RPMI8226 (cell line): Measurements from ENCODE around the gene LDB2.
A peak's percentile ranks its signal among the peaks of the same experiment; 100 is the strongest.
"Not testable (repeated sequence)": the region's sequence is repeated elsewhere in the genome, so short reads cannot be mapped to it uniquely, and the experiment has no call there.

Experiments
- DNase-seq: peaks from one replicate; pipeline ENCODE4 v3.0.0-alpha.2; 2015

Gene LDB2

DNA sequence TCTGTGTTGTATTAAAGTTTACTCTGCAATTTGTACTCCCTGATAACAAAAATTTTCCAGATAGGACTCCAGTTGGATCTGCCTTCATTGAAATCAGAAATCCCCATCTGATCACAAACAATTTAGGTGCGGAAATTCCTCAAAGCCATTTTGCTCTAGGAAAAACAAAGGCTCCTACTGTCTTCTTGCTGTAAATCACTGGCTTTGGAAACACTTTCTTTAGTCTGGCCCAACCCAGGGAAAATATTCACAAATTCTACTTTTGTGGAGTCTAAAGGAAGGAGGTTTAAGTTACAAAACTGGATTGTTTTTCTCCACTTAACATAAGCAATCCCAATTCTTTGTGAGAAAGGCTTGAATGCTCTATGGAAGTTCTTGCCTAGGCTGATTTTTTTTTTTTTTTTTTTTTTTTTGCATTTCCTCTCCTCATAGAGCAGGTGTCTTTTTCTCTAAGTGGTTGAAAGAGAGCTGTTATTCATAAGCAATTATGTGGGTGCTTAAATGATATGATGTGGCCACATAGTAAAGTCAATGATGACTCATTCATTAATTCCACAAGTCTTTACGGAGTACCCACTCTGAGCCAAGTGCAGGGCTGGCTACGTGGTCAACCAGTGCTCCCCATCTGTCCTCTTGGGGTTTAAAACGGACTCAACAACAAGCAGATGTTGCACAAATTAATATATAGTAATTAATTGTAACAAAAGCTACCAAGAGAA is 261.4 kb downstream of the LDB2 start:
- DNase-seq, result no peak

DNA sequence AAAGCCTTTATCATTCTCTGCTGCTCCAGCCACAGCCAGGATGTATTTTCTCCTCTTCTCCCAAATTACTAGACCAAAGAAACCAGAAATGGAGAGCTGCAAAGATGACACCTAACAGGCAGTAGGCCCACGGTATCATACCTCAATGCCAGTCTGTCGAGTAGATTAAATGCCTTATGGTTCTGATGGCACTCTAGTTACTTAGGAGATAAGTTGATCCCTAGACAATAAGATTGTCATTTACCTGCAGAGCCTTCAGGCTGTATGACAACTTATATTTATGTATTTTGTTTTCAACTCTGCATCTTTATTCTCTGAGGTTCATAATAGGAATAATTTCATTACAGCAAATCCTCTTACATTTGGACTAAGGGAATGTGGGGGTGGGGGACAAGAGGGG is 262.1 kb downstream of the LDB2 start:
- DNase-seq, result no peak

DNA sequence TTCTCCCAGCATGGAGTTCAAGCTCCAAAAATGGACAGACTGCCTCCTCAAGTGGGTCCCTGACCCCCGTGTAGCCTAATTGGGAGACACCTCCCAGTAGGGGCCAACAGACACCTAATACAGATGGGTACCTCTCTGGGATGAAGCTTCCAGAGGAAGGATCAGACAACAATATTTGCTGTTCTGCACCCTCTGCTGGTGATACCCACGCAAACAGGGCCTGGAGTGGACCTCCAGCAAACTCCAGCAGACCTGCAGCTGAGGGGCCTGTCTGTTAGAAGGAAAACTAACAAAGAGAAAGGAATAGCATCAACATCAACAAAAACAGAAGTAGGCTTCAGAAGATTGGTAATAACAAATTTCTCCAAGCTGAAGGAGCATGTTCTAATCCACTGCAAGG is 269.2 kb downstream of the LDB2 start:
- not testable (repeated sequence) for DNase-seq

- DNase-seq, result not testable (repeated sequence)
Observed at GRCh38 chr4:16628835-16629234, 269.6 kb downstream of the LDB2 start.

DNA sequence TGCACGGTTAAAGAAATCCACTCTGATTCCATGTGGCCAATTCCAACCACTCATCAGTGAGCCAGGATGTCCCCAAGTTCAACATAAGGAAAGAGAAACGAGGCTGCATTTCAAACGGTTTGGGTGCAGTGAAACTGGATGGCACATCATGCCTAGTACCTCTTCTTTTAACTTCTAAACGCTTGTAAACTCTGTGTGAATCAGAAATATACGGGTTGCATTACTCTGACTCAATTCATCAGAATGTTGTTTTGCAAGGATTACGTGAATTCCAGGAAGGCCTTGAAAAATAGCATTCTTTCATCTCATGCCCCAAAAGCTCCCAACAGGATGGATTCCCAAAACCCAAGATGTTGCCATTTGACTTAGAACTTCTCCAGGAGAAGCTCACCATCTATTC is 270.4 kb downstream of the LDB2 start:
- no peak for DNase-seq

GRCh38 chr4:16626945-16627344 is 271.5 kb downstream of the LDB2 start:
- DNase-seq, result no peak

- no peak for DNase-seq
Observed at GRCh38 chr4:16622826-16623225, 275.6 kb downstream of the LDB2 start.

GRCh38 chr4:16617435-16617834 is 281.0 kb downstream of the LDB2 start:
- no peak for DNase-seq

GRCh38 chr4:16617011-16617410 is 281.4 kb downstream of the LDB2 start:
- DNase-seq, result no peak

GRCh38 chr4:16609170-16609758 is 289.2 kb downstream of the LDB2 start:
- no peak for DNase-seq

DNA sequence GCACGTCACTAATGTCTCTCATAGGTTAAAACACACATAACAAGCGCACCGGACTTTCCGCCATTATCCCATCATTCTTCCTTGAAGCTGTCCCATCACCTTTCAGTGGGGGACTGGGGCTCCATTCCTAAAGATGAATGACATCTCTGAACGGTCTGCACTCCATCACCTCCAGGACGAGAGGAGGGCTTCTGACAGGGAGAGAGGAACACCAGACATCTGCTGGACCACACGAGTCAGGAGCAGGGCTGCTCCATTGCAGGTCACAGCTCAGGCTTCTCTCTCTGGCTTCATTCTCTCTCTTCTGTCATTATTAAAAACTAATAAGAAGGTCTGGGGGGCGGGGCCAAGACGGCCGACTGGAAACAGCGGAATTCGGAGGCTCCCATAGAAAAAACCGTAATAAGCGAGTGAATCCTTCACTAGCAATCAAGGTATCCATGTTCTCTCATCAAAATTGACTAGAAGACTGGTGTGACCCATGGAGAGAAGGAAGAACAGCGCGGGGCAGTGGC is 289.8 kb downstream of the LDB2 start:
- no peak for DNase-seq

DNA sequence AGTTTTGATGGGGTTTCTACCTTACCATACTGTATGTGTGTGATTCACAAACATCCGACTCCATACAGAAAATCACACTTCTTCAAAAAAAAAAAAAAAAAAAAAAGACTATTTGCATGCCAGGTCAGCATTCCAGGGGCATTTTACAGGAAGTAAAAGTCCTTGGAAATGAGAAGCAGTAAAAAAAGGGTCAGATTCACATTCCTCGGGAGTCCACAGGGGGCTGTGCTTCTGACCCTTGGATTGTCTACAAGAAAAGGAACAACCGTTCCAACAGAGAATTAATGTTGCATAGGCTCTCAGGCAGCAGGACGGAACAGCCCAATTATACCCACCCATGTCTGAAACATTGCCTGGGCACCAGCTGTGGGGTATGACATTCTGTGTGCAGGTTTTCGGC is 290.3 kb downstream of the LDB2 start:
- DNase-seq, result no peak

GRCh38 chr4:16607241-16608066 is 291.0 kb downstream of the LDB2 start:
- DNase-seq, result peak; percentile 4

DNA sequence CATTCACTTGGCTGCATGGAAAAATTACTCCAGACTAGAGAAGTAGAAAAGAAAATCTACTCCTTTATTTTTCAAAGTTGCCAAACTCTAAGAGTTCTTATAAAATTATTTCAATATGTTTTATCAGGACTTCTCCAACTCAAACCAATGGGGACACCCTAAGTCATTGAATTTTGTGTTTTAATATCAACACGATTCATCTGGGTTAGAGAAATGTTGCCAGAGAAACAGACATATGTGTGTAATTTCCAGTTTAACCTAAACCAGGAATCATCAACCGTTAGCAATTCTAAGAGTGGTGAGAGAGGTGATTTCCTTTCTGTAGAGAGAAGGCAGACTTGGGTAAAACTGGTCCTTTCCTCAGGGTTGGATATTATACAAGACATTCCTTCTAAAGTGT is 291.8 kb downstream of the LDB2 start:
- DNase-seq, result no peak

DNA sequence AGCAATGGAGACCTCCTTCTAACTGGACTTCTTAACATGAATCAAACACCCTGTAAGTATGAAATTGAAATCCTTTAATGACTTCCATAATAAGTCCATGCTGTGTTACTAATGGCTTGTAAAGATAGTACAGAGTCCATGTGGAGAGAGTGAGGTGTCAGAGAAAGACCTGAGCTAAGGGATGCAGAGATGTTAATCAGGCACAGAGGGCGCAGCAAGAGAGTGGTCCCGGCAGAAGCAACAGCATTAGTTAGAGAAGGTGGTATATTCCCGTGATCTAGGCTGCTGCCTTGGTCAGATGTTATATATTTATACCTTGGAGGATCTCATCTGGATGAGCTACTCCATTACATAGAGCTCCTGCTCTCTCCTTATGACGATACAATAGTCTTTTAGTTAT is 295.3 kb downstream of the LDB2 start:
- DNase-seq, result no peak

DNA sequence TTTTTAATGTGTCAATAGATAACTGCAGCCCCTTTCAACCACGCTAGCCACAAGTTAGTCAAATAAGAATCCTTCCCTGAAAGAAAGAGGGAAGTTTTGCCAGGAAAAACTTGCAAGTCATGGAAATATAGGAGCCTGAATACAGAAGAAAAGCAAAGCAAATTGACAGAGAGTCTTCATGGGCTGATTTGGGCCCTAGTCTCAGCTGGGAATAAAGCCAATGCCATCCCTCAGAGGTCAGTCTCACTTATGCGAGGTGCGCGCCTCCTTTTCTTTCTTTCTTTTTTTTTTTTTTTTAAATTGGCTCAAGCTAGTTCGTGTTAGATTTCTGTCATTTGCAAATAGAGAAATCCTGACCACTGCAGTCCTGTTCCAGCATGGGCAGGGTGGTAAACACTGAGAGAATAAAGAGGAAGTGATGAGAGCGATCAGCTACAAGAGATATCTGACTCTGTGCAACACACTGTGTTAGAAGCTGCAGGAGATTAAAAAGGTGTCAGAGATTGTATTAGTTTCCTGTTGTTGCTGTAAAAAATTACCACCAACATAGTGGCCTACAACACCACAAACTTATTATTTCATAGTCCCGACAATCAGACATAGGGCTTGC is 299.7 kb downstream of the LDB2 start:
- DNase-seq, result no peak

GRCh38 chr4:16597845-16598596 is 300.4 kb downstream of the LDB2 start:
- no peak for DNase-seq

DNA sequence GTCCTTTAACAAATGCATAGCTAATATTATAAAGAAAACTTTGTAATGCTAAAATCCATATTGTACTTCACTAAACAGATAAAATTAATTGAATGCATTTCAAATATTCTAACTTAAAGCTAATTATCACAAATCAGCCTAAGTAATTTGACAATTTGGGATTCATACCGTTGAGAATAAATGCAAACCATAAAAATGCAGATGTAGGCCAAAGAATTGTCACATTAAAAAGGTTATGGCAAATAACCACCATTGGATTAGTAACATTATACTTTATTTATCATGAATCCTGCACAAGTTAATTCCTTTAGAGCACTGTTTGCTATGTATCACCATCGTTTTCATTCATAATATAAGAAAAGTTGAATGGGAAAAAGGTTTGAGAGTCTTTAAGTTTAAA is 301.0 kb downstream of the LDB2 start:
- DNase-seq, result no peak

GRCh38 chr4:16596267-16596666 is 302.2 kb downstream of the LDB2 start:
- no peak for DNase-seq

GRCh38 chr4:16594128-16594527 is 304.3 kb downstream of the LDB2 start:
- DNase-seq, result no peak

- no peak for DNase-seq
Observed at GRCh38 chr4:16593386-16593785, 305.1 kb downstream of the LDB2 start.

DNA sequence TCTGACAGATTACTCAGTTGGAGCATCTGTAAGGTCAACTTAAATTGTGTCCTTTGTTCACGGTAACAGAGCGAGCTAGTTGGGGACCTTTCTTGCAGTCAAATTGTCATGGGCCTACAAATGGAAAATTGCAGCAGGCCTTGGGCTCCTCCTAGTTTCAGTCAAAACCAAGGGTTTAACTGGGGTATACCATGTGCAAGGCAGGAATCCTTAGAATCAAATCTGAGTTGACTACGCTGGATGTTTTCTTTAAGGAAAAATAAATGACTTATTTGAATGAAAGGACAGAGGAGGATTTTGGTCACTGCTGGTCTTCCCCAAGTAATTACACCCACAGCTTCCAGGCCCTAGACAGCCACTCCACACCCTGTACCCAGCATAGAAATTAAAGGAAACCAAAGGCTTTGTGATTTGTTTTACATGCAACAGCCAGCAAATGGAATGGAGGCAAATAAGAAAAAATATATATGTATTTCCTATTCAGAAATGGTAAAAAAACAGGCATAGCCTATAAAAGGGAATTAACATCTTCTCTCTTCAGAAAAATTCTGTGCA is 307.1 kb downstream of the LDB2 start:
- DNase-seq, result no peak
